Stromal cell of bone marrow (primary cell): Measurements from ENCODE around the gene DUSP2.

Source experiments
- DNase-seq: peaks from one replicate; pipeline ENCODE4 v3.0.0-alpha.2; 2012; ENCODE audit warnings: low read depth

Gene DUSP2

DNA sequence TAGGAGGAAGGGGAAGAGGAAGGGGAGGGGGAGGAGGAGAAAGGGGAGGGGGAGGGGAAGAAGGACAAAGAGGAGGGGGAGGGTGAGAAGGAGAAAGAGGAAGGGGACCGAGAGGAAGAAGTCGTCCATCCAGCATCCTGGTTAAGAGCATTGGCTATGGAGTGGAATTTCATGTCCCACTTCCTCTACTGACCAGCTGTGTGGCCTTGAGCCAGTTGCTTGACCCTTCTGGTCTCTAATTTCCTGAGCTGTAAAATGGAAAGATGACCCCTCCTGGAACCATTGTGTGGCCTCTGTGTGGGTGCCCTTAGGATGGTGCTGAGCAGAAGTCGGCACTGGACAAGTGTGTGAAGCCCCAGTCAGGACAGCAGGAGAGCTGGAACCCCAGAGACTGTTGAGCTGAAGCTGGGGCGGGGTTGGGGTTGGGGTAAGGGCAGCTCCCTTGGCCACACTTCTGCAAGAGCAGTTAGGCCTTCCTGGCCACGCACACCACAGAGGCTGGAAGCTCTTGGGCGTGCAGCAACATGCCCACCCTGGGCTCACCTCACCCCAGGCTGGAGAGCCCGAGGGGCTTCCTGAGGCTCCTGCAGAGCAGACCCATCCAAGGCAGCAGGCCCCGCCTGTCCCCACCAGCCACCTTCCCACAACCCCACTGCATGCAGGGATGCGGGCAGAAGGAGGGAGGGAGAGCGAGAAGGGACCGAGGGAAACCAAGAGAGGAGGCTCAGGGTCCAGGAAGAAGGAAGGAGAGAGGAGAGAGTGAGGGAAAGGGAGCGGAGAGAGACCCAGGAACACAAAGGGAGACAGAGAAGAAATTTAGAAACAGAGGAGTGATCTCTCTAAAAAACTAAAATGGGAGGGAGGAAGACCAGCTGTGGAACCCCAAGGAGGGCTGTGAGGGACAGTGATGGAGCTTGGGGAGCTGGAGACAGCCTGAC is 45.1 kb downstream of the DUSP2 start:
- DNase-seq = no peak

DNA sequence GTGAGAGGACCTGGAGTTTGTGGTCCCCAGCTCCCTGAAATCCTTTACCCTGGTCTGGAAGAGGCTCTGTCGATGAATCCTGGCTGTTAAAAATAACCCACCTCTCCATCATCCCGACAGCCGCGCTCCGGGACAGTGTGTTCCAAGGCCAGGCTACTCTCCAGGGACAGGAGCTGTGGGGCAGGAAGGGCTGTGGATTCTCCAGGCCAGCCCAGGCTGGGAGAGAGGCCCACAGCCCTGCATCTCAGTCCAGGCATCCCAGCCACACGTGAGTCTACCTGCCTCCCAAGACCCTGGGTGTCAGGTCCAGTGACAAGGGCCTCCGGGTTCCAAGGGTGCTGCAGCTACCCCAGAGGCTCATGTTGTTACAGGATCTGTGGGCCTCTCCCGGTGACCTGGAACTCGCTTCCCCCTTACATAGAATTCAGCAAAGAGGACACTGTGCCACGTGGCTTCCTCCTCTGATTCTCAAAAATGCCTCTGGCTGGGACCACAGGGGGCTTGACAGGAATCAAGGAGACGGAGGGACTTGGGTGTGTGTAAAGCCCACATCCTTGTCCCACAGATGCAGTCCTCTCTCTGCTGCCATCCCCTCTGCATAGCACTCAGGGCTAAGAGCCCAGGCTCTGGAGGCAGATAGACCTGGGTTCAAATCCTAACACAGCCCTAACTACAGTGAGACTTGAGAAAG is 46.2 kb downstream of the DUSP2 start:
- no peak for DNase-seq

DNA sequence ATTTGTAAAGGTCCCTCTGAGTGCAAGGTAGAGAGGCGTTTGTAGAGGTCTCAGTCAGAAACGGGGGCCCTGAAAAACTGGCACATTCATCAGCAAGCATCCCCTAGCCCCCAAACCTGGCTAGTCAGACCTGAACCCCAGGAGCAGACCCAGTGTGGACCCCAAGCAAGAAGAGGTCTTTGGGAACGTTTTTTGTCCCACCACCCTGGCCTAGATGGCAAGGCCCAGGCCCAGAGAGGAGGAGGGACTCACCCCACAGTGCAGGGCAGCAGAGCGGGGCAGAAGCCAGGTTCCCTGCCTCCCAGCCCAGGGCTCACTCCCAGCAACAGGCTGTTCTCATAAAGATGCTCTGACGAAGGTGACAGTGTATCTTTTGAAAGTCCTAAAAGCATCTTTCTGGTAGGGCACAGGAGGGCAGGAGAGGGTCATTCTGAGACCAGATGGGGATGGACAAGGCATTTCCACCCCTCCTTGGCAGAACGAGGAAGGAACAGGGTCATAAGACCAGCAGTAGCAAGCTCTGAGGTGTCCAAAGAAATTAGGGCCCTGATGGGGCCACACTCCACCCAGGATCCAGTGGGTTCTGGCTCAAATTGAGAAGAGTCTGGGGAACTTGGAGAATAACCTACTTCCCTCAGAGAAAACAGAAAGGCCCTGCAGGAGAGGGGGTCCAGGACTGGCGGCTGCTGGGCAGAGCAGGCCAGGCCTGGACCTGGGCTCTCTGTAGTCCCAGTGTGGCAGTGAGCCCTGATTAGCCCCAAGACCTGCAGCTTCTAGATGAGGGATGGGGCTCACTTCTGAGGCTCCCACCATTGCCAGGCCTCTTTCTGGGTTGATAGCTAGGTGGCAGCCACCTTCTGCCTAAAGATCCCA is 47.1 kb downstream of the DUSP2 start:
- no peak for DNase-seq

DNA sequence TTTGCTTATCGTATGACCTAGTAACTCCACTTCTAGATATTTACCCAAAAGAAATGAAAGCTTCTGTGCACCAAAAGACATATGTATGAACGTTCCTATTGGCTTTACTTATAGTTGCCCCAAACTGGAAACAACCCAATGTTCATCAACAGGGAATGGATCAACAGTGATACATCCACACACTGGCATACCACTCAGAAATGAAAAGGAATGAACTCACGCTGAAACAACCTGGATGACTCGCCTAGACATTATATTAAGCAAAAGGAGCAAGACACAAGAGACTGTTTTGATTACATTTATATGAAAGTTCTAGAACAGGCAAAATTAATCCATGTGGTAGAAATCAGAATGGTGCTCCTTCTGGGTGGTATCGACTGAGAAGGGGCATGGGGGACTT is 47.8 kb downstream of the DUSP2 start:
- no peak for DNase-seq

DNA sequence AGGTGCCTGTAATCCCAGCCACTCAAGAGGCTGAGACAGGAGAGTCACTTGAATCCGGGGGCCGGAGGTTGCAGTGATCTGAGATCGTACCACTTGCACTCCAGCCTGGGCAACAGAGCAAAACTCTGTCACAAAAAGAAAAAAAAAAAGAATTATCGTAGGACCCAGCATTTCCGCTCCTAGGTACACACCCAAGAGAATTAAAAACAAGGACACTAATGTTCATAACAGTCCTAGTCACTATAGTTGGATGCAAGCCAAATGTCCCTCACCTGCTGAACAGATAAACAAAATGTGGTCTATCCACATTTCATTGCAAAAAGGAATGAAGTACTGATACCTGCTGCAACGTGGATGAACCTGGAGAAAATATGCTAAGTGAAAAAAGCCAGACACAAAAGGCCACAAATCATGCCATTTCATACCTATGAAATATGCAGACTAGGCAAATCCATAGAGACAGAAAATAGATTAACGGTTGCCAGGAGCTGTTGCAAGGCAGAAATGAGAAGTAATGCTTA is 50.1 kb downstream of the DUSP2 start:
- DNase-seq = no peak

DNA sequence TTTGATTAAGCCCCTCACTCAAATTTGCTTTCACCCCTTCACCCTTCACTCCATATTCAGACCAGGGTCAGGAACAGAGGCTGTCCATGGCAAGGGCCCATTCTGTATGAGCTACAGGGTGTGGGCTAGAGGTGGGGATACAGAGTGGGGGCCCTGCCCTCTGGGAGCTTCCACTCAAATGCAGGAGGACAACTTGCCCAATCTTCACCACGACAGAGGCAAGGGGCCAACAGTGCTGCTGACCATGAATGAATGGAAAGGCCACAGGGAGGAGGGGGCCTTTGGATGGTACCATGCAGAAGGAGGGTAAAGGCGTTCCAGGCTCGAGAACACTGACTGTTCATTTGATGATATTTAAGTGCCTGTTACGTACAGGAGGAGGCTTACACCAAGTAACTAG is 51.7 kb downstream of the DUSP2 start:
- no peak for DNase-seq
